GM19193 (cell line): ENCODE data around the gene ATF6.

Source experiments
- POLR2A ChIP-seq: IDR thresholded peaks from 4 replicates; pipeline ENCODE4 v1.6.1; 2011; ENCODE audit not compliant: insufficient read depth, insufficient read length; ENCODE audit errors: extremely low read depth

Gene ATF6

DNA sequence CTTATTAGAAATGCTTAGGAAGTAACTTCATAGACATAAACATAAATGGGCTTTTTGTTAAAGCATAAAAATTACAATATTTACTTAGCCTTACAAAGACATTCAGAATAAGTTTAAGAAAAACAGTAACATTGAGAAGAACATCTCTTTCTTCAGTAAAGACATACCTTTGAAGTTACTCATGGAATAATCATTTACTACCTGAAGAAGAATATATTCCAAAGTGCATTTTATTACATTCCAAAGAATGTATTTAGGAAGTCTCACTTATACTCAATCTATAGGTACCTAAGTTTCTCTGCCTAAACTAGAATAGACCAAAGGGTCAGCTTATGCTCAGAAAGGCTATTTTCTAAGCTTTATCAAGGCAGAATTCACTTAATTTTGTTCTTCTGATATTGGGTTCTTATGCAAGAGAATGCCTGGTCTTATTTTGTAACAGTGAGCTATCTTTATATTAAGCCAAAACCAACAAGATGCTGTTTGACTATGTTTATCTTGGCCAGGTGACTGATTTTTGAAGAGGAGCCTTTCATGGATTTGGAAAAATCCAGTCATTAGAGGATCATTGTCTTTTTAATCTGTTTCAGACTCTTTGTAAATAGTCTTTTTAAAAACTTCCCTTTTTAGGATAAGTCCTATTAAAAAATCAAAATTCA is 147.5 kb downstream of the ATF6 start:
- no peak for TF ChIP-seq POLR2A

GRCh38 chr1:161914595-161914994 is 148.5 kb downstream of the ATF6 start:
- TF ChIP-seq POLR2A, result no peak

DNA sequence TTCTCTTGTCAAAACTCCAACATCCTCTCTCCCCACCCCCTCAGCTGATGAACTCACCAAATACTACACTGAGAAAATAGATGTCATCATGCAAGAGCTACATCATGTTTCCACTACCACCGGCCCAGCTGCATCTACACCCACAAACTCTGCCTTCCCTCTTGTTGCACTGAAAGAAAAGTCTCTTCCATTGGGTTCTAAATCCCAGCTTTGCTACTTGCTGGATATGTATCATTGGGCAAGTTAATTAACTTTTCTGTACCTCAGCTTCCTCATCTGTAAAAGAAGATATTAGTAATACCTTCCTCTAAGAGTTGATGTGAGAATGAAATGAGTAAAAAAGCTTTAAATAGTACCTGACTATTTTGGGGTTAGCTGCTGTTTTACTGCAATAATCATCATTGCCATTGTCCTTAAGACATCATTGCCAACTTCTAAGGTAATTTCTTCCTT is 149.0 kb downstream of the ATF6 start:
- TF ChIP-seq POLR2A, result no peak

- TF ChIP-seq POLR2A, result no peak
These were observed 149.9 kb downstream of the ATF6 start for GRCh38 chr1:161915978-161916377.

DNA sequence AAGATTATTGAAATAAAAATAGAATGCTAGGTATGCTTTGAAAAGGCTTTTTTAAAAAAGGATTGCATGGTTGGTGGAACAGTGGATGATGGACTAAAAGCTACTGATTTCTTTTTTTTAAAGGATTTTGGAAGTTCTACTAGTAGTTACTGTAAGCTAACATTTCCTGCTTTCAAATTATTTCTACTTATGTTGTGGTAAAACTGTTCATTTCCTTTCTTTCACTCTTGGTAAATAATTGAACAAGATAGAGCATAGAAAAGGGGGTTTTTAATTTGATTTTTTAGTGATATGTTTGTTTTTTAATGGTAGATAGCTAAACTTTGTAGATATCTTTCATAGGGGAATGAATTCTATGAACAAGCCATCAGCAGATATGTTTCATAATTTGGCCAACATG is 153.1 kb downstream of the ATF6 start:
- TF ChIP-seq POLR2A, result no peak

DNA sequence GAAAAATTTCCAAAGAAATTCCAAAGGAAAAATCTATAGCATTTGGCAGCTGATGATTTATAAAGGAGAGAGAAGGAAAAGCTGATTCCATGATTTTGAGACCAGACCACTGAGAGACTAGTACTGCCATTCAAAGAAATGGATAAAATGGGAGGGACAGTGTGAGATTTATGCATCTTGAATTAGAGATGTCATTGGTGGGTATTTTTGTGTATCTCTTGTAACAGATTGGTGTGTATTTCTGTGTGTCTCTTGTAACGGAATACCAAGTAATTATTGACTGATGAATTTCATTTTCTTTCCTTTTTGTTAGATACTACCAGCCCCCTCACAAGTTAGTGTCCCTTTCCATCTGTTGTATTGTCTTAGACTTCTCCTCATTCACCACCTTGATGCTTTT is 155.4 kb downstream of the ATF6 start:
- no peak for TF ChIP-seq POLR2A

GRCh38 chr1:161921990-161922389 is 155.9 kb downstream of the ATF6 start:
- no peak for TF ChIP-seq POLR2A

GRCh38 chr1:161928056-161928455 is 161.9 kb downstream of the ATF6 start:
- no peak for TF ChIP-seq POLR2A

- TF ChIP-seq POLR2A, result no peak
These were observed 163.0 kb downstream of the ATF6 start for GRCh38 chr1:161929137-161929536.

- TF ChIP-seq POLR2A, result no peak
These were observed 163.9 kb downstream of the ATF6 start for GRCh38 chr1:161930064-161930463.

- TF ChIP-seq POLR2A, result no peak
These were observed 166.5 kb downstream of the ATF6 start for GRCh38 chr1:161932668-161933067.

DNA sequence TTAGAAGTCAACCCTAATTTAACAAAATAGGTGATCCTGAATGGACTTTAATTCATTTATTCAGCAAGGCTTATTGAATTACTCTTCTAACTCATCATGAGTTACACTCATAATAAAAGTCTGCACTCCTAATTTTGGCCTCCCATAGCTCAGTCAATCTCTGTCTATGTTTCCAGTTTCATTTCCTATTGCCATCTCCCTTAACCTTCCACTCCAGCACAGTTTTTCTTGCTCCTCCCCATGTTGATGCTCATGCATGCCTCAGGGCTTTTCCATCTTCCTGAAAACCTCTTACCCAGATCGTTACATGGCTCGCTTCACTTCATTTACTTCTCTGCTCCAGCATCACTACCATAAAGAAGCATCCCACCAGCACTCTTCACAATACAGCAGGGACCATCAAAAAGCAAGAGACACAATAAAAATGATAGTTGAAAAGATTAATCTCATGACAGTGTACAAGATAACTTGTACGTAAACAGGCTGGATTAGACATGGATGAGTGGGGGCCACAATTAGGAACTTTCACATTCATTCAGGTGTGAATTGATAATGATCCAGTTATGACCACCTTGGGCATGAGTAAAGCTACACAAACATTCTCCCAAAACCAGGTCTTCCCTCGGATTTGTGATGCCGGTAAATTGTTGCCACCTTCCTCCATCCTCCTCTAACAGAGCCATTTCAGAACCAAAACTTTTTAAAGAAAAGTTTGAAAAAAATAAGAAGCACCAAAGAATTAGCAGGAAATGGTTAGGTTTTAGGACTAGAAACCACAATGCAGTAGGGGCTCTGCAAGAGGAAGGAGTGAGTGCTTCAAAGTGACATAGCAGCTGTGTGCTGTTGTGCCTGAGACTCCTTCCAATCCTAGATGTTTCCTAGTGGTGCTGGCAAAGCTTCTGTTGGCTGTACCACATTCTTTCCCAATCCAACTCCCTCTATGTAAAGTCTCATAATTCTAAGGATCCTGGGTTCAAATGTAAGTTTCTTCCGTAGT is 167.8 kb downstream of the ATF6 start:
- TF ChIP-seq POLR2A, result no peak

GRCh38 chr1:161935264-161935663 is 169.1 kb downstream of the ATF6 start:
- TF ChIP-seq POLR2A, result no peak

DNA sequence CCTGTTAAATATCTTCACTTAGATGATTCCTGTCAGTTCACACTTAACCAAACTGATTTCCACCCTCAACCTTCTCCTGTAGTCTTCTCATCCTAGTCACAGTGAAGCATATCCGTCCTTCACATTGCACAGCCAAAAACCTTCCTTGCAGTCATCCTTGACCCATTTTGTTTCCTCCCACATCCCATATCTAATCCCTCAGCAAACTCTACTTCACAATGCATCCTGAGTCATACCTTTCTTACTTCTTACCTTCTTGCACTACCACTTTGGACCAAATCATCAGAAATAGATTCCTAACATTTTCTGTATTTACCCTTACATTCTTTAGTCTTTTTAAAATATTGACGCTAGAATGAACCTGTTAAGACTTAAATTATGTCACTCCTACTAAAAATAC is 170.7 kb downstream of the ATF6 start:
- no peak for TF ChIP-seq POLR2A

DNA sequence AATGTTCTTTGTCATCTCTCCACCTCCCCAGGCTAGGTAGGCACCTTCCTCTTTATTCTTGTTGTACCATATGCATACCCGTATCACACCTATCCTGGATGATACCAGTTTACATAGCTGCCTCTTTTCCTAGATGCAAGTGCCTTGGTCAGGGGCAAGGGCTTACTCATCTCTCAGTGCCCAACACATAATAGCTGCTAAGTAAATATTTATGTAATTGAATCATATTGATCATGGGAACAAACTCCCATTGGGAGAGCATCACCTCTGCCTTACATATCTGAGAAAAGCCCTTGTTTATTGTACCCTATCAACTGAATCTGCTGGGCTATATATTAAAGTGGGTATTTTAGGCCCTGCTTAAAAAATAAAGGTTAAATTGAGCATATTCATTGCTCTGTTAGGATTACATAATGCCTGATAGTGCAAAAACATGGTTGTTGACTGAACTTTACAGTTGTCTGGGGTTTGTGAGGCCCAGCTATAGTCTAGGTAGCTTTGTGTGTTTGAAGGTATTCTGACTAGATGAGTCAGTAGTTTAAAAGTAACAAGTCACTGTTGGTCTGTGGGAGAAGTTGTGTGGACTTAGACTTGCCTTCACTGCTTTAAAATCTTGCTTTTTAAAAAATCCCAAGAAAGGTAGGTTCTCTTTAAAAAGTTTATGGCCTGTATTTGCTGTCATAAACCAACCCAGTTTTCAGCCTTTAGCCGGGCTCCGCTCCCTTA is 174.9 kb downstream of the ATF6 start:
- TF ChIP-seq POLR2A, result no peak
